H1 (cell line): ENCODE measurements around the gene TAF6. TPM values are rescaled to one million over a fixed set of nuclear protein-coding genes. Genes with fewer than 3 reads are reported as not detected.
A peak's percentile ranks its signal among the peaks of the same experiment; 100 is the strongest.

Experiments used
- ASH2L ChIP-seq: fragments of 200-600, 300-600 bp; sonication (generic); IDR thresholded peaks from one replicate; pipeline ENCODE4 v1.7.1; 2017; ENCODE audit warnings: low read length
- CEBPB ChIP-seq: IDR thresholded peaks from 2 replicates; pipeline ENCODE4 v1.6.1; 2012; ENCODE audit warnings: low read depth, low read length
- CREB1 ChIP-seq: IDR thresholded peaks from 2 replicates; pipeline ENCODE4 v1.6.1; 2012; ENCODE audit warnings: inconsistent platforms
- FOSL1 ChIP-seq: IDR thresholded peaks from 2 replicates; pipeline ENCODE4 v1.6.1; 2011; ENCODE audit warnings: mild to moderate bottlenecking, low read depth, low read length, moderate library complexity; ENCODE audit not compliant: insufficient read depth
- GABPA ChIP-seq: IDR thresholded peaks from 2 replicates; pipeline ENCODE4 v1.6.1; 2011; ENCODE audit warnings: mild to moderate bottlenecking, low read length, moderate library complexity, borderline replicate concordance; ENCODE audit not compliant: insufficient read depth
- HDAC2 ChIP-seq, 2 experiments: fragments of 300-600 bp in 1 of 2; sonication (generic) in 1 of 2; IDR thresholded peaks; 2 replicates each; pipeline ENCODE4 v1.6.1; 2011 to 2012; ENCODE audit warnings: low read depth in 2 of 2, low read length in 2 of 2, mild to moderate bottlenecking in 2 of 2, moderate library complexity in 2 of 2, borderline replicate concordance in 1 of 2, inconsistent platforms in 1 of 2
- JUND ChIP-seq: IDR thresholded peaks from 2 replicates; pipeline ENCODE4 v1.6.1; 2011; ENCODE audit warnings: mild to moderate bottlenecking, improper control_type of control experiment, low read length
- KDM1A ChIP-seq: fragments of 200-600, 300-600 bp; sonication (generic); IDR thresholded peaks from 2 replicates; pipeline ENCODE4 v1.7.1; 2016; ENCODE audit warnings: mild to moderate bottlenecking, low read length, borderline replicate concordance
- KDM4A ChIP-seq: IDR thresholded peaks from one replicate; pipeline ENCODE4 v1.7.1; 2012; ENCODE audit warnings: low read depth, mild to moderate bottlenecking, moderate library complexity, low read length, inconsistent platforms; ENCODE audit not compliant: severe bottlenecking
- MAFK ChIP-seq: IDR thresholded peaks from 2 replicates; pipeline ENCODE4 v1.6.1; 2012; ENCODE audit warnings: low read depth, mild to moderate bottlenecking, improper control_type of control experiment, low read length
- POLR2AphosphoS5 ChIP-seq: IDR thresholded peaks from 2 replicates; pipeline ENCODE4 v1.6.1; 2011; ENCODE audit warnings: low read depth, low read length
- POU5F1 ChIP-seq: IDR thresholded peaks from 2 replicates; pipeline ENCODE4 v1.6.1; 2011; ENCODE audit warnings: low read depth, mild to moderate bottlenecking, low read length, moderate library complexity
- SIN3A ChIP-seq, 2 experiments: IDR thresholded peaks in 1 of 2; conservative IDR thresholded peaks in 1 of 2; 2 replicates each; pipeline ENCODE4 v1.6.1; 2011 to 2012; ENCODE audit warnings: low read length in 2 of 2, improper control_type of control experiment in 1 of 2, low read depth in 1 of 2, mild to moderate bottlenecking in 1 of 2
- SP2 ChIP-seq: IDR thresholded peaks from 2 replicates; pipeline ENCODE4 v1.6.1; 2012; ENCODE audit warnings: mild to moderate bottlenecking, low read length, inconsistent platforms
- TAF7 ChIP-seq: optimal IDR thresholded peaks from 2 replicates; pipeline ENCODE3; 2011; ENCODE audit warnings: low read depth, mild to moderate bottlenecking, inconsistent platforms, low read length, moderate library complexity, borderline replicate concordance
- TEAD4 ChIP-seq: IDR thresholded peaks from 2 replicates; pipeline ENCODE4 v1.6.1; 2012; ENCODE audit warnings: low read depth, low read length, inconsistent platforms, mixed read lengths
- ZNF274 ChIP-seq: IDR thresholded peaks from 2 replicates; pipeline ENCODE4 v1.7.0; 2012; ENCODE audit warnings: low read length, borderline replicate concordance; ENCODE audit errors: extremely low read depth
- polyA plus RNA-seq, 7 experiments: library from polyadenylated mRNA; depleted of rRNA in 3 of 7; stranded (reverse) in 5 of 7; unstranded in 2 of 7; fragments of >200 nt in 5 of 7; fragments of 200-250 nt in 2 of 7; gene quantifications; 1 replicate in 5 of 7; 2 replicates in 1 of 7; 4 replicates in 1 of 7; pipeline versions ENCODE4 v1.2.1 to v1.2.3, GENCODE V29; 2011 to 2013; ENCODE audit warnings: missing spikeins in 2 of 7, mixed read lengths in 2 of 7
- total RNA-seq: library from RNA; stranded (reverse); fragmentation: NEBNext Ultra II Directional; extraction: Animal tissue kit (Norgen Biotek cat#: 25700); gene quantifications from 2 replicates; pipeline ENCODE4 v1.2.1, GENCODE V29; 2021

Gene TAF6
- total and polyA plus RNA-seq, 2 of the 8 experiments (the other 6 are each of a cell fraction or from before 2014, with no cell fraction given), result 66.7 to 101 TPM

DNA sequence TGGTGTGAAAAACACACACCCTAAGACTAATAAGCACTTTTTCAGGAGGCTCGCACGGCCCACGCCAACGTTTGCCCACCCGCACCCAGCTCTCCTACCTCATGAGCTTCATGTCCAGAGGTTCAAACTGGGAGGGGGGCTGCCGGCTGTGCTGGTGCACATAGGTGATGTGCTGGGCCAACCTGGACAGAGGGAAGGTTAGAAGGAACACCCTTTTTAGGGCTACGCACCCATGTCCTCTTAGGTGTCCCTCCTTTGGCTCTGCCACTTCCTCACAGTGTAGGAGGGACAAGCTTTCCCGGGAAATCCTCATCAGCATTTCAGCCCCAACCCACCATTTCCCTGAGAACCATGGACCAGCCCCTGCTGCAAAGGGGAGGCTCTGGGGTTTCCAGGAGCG is 23.9 kb downstream of the TAF6 start (continued):
- TF ChIP-seq KDM1A (no peak), POU5F1 (no peak), SIN3A (conservative IDR thresholded peaks at IDR 0.05 in 1 of 2, IDR thresholded peaks at IDR 0.05 in 1 of 2; ENCODE audit: low read depth in 1 of 2, low read length in 2 of 2) (no peak), ASH2L (no peak), CREB1 (no peak), ZNF274 (no peak), KDM4A (no peak), HDAC2 (IDR thresholded peaks at IDR 0.05; ENCODE audit: borderline replicate concordance in 1 of 2, low read depth in 2 of 2, low read length in 2 of 2) (no peak), GABPA (no peak), TAF7 (peak; percentile 24), MAFK (no peak), FOSL1 (no peak), TEAD4 (no peak), SP2 (no peak), POLR2AphosphoS5 (peak; percentile 86), JUND (no peak), CEBPB (no peak)
